Measurements from ENCODE around the gene PDXP.
"Not testable (repeated sequence)": the region's sequence is repeated elsewhere in the genome, so short reads cannot be mapped to it uniquely, and the experiment has no call there.

The PDXP gene

GRCh38 chr22:37650463-37651136 lies 7.9 kb upstream of the PDXP start:
- DNase-seq, result no peak

- no peak for DNase-seq
Observed at GRCh38 chr22:37654563-37655251, 3.8 kb upstream of the PDXP start.

- no peak for DNase-seq
Observed at GRCh38 chr22:37655252-37655563, 3.3 kb upstream of the PDXP start.

GRCh38 chr22:37656583-37656982 lies 1.9 kb upstream of the PDXP start:
- not testable (repeated sequence) for DNase-seq

- no peak for DNase-seq
Observed at GRCh38 chr22:37657590-37658132, 862 bp upstream of the PDXP start.

GRCh38 chr22:37659066-37659896 lies 758 bp downstream of the PDXP start:
- no peak for DNase-seq

GRCh38 chr22:37659897-37660708 lies 1.6 kb downstream of the PDXP start:
- DNase-seq, result no peak

- DNase-seq, result no peak
Observed at GRCh38 chr22:37660709-37661045, 2.2 kb downstream of the PDXP start.

- DNase-seq, result no peak
Observed at GRCh38 chr22:37661160-37661924, 2.8 kb downstream of the PDXP start.

- no peak for DNase-seq
Observed at GRCh38 chr22:37662039-37662438, 3.5 kb downstream of the PDXP start.

- DNase-seq, result no peak
Observed at GRCh38 chr22:37663521-37664140, 5.1 kb downstream of the PDXP start.

GRCh38 chr22:37664249-37665101 lies 6.0 kb downstream of the PDXP start:
- no peak for DNase-seq

- no peak for DNase-seq
Observed at GRCh38 chr22:37665487-37665886, 7.0 kb downstream of the PDXP start.

- no peak for DNase-seq
Observed at GRCh38 chr22:37669586-37669985, 11.1 kb downstream of the PDXP start.

- no peak for DNase-seq
Observed at GRCh38 chr22:37672206-37672919, 13.8 kb downstream of the PDXP start.

- DNase-seq, result no peak
Observed at GRCh38 chr22:37672920-37673455, 14.5 kb downstream of the PDXP start.

GRCh38 chr22:37674248-37674647 lies 15.7 kb downstream of the PDXP start:
- no peak for DNase-seq

- DNase-seq, result no peak
Observed at GRCh38 chr22:37674951-37675929, 16.7 kb downstream of the PDXP start, which contains the start of gene LGALS1. LGALS1 (plus strand) TSS chr22:37675636; CDS start chr22:37675703, 67 bp downstream.
